ENCODE data around the gene CRTAC1.

GRCh38 chr10:97931041-97931440, 99.4 kb downstream of the CRTAC1 start:
- TF ChIP-seq FOXP2 (optimal IDR thresholded peaks at IDR 0.05; ENCODE audit: control extremely low read depth, extremely low read length, insufficient read depth) (no peak), POLR2AphosphoS5 (IDR thresholded peaks at IDR 0.05; ENCODE audit: borderline replicate concordance, low read depth, low read length) (no peak), EZH2 (IDR thresholded peaks at IDR 0.05) (no peak)

All from SK-N-MC (cell line).